ENCODE measurements around the gene SLC15A3. TPM values are rescaled to one million over a fixed set of nuclear protein-coding genes. Genes with fewer than 3 reads are reported as not detected.
A peak's percentile ranks its signal among the peaks of the same experiment; 100 is the strongest.

The SLC15A3 gene
- total RNA-seq, 1 donor from 2014 or later, result 23.1 TPM

- Histone ChIP-seq H3K27ac (no peak overlapping the region), H3K36me3 (no peaks in the 10 kb centered on the region), H3K4me3 (no peak overlapping the region), H3K4me1 (no peaks in the 10 kb centered on the region), H3K9me3 (no peaks in the 10 kb centered on the region), H3K27me3 (no peaks in the 10 kb centered on the region)
- DNase-seq (ENCODE audit: extremely low spot score in 2 of 2), result no peak
- no peak for TF ChIP-seq POLR2AphosphoS5 (IDR thresholded peaks at IDR 0.05; ENCODE audit: insufficient read depth in 1 of 2, low read depth in 1 of 2)
- no peak for TF ChIP-seq POLR2A (IDR thresholded peaks at IDR 0.05)
- intact Hi-C loops (cut with DNase I), result no loop called here
Observed at GRCh38 chr11:60970890-60971289, 18.9 kb upstream of the SLC15A3 start.

GRCh38 chr11:60970369-60970774 is 18.4 kb upstream of the SLC15A3 start:
- TF ChIP-seq CTCF (IDR thresholded peaks at IDR 0.05), result peak; percentile 43 to 68 (median 58)
- no peak for TF ChIP-seq POLR2A (IDR thresholded peaks at IDR 0.05)
- no peaks in the 10 kb centered on the region for H3K36me3 ChIP-seq
- H3K4me3 ChIP-seq, result no peak overlapping the region
- intact Hi-C loops (cut with DNase I), result no loop called here
- no peaks in the 10 kb centered on the region for H3K9me3 ChIP-seq
- no peak for DNase-seq (ENCODE audit: extremely low spot score in 2 of 2)
- H3K27me3 ChIP-seq, result no peaks in the 10 kb centered on the region
- H3K4me1 ChIP-seq, result no peaks in the 10 kb centered on the region
- no peak overlapping the region for H3K27ac ChIP-seq

- Histone ChIP-seq H3K4me3 (no peak overlapping the region), H3K9me3 (no peaks in the 10 kb centered on the region), H3K27ac (no peak overlapping the region), H3K27me3 (no peaks in the 10 kb centered on the region), H3K36me3 (no peaks in the 10 kb centered on the region), H3K4me1 (no peaks in the 10 kb centered on the region)
- intact Hi-C loops (cut with DNase I), result no loop called here
- DNase-seq (ENCODE audit: extremely low spot score in 2 of 2), result no peak
- TF ChIP-seq POLR2A (IDR thresholded peaks at IDR 0.05) (no peak), POLR2AphosphoS5 (IDR thresholded peaks at IDR 0.05; ENCODE audit: insufficient read depth in 1 of 2, low read depth in 1 of 2) (no peak), CTCF (IDR thresholded peaks at IDR 0.05) (no peak)
Observed at GRCh38 chr11:60968223-60968622, 16.2 kb upstream of the SLC15A3 start.

- Histone ChIP-seq H3K4me3 (no peak overlapping the region), H3K4me1 (no peaks in the 10 kb centered on the region), H3K9me3 (no peaks in the 10 kb centered on the region), H3K27ac (no peak overlapping the region), H3K27me3 (no peaks in the 10 kb centered on the region), H3K36me3 (no peaks in the 10 kb centered on the region)
- no peak for TF ChIP-seq POLR2AphosphoS5 (IDR thresholded peaks at IDR 0.05; ENCODE audit: insufficient read depth in 1 of 2, low read depth in 1 of 2)
- no peak for TF ChIP-seq POLR2A (IDR thresholded peaks at IDR 0.05)
- TF ChIP-seq CTCF (IDR thresholded peaks at IDR 0.05), result no peak
- no peak for DNase-seq (ENCODE audit: extremely low spot score in 2 of 2)
- intact Hi-C loops (cut with DNase I), result no loop called here
Observed at GRCh38 chr11:60966890-60967289, 14.9 kb upstream of the SLC15A3 start.

GRCh38 chr11:60964801-60965200 is 12.8 kb upstream of the SLC15A3 start:
- Histone ChIP-seq H3K4me3 (no peak overlapping the region), H3K27ac (no peak overlapping the region), H3K4me1 (no peaks in the 10 kb centered on the region), H3K9me3 (no peaks in the 10 kb centered on the region), H3K27me3 (no peaks in the 10 kb centered on the region), H3K36me3 (no peaks in the 10 kb centered on the region)
- TF ChIP-seq CTCF (IDR thresholded peaks at IDR 0.05) (no peak), POLR2AphosphoS5 (IDR thresholded peaks at IDR 0.05; ENCODE audit: insufficient read depth in 1 of 2, low read depth in 1 of 2) (no peak), POLR2A (IDR thresholded peaks at IDR 0.05) (no peak)
- DNase-seq (ENCODE audit: extremely low spot score in 2 of 2), result no peak
- intact Hi-C loops (cut with DNase I), result no loop called here

- Histone ChIP-seq H3K4me1 (no peaks in the 10 kb centered on the region), H3K36me3 (no peaks in the 10 kb centered on the region), H3K27me3 (no peaks in the 10 kb centered on the region), H3K9me3 (no peaks in the 10 kb centered on the region), H3K27ac (no peak overlapping the region), H3K4me3 (no peak overlapping the region)
- TF ChIP-seq CTCF (IDR thresholded peaks at IDR 0.05) (no peak), POLR2AphosphoS5 (IDR thresholded peaks at IDR 0.05; ENCODE audit: insufficient read depth in 1 of 2, low read depth in 1 of 2) (no peak), POLR2A (IDR thresholded peaks at IDR 0.05) (no peak)
- no peak for DNase-seq (ENCODE audit: extremely low spot score in 2 of 2)
- intact Hi-C loops (cut with DNase I), result no loop called here
Observed at GRCh38 chr11:60960405-60960804, 8.4 kb upstream of the SLC15A3 start.
